ENCODE results near the gene PALS2.

PALS2 gene

DNA sequence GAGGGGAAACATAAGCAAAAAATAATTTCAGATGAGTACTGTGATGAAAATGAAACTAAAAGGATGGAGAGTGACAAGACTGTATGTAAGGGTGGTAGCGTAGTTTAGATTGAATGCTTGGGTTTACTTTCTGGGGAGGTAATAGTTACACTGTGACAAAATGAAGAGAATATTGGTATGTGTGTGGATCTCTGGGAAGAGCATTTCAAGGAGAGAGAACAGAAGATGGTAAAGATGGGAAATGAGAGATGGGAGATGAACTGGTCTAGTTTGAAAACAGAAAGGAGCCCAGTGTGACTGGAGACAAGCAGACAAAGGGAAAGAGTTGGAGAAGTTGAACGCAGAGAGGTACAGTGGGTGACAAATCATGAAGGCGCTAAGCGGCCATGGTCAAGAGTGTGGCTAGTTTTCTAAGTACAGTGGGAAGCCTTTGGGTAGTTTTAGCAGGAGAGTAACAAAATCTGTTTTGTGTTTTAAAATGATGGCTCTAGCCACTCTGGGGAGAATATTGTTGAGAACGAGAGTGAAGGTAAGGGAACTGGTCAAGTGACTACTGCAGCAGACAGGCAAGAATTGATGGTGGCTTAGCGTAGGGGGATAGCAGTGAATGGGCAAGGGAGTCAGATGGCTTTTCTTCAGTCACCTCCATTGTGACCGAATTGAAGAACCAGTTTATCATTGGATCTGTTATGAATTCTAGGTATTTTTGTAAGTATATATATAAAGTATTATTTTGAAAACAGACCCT lies 22.6 kb downstream of the PALS2 start:
- Histone ChIP-seq H3K36me3 (ENCODE audit: control insufficient read depth in 1 of 2, insufficient read depth in 2 of 2, low read length in 2 of 2) (no peaks in the 10 kb centered on the region), H3K9me3 (ENCODE audit: control insufficient read depth in 1 of 2, low read length in 2 of 2) (no peaks in the 10 kb centered on the region), H3K27ac (ENCODE audit: low read length) (no peak overlapping the region), H3K4me1 (ENCODE audit: control insufficient read depth in 1 of 2, insufficient read depth in 2 of 2, low read length in 2 of 2) (no peaks in the 10 kb centered on the region), H3K27me3 (ENCODE audit: low read depth, low read length) (no peaks in the 10 kb centered on the region), H3K4me3 (ENCODE audit: low read depth in 1 of 2, low read length in 2 of 2) (no peak overlapping the region)

DNA sequence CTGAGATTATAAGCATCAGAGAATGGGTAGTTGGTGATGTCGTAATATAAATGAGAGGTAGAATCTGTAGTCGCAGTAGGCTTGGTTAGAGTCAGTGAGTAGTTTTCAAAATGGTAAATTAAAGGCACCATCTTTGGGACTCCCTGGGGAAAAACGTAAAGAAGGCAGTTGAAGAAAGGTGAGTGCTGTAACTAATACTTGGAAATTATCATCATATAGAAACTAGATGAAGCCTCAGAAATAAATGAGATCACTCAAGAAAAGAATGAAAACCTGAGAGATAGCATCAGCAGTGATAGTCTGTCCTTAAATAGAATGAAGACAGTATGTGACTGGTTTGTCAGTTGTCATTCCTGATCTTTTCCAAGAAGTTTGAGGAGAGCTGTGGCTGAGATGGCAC lies 23.8 kb downstream of the PALS2 start:
- Histone ChIP-seq H3K27ac (ENCODE audit: low read length) (no peak overlapping the region), H3K4me3 (ENCODE audit: low read depth in 1 of 2, low read length in 2 of 2) (no peak overlapping the region)

DNA sequence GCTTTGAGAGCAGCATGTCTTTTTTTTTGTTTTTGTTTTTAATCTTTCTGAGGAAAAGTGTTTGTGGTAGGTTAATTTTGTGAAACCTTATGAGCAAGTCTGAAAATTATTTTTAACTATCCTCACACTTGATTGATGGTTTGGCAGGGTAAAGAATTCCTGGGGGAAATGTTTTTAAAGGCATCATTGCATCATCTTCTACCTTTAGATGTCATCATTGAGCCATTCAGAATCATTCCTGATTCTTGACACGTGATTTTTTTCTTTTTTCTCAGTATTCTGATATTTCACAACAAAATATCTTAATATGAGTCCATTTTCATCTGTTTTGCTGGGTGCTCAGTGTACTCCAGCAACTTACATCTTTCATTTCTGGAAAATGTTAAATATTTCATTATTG lies 28.3 kb downstream of the PALS2 start:
- no peaks in the 10 kb centered on the region for H3K9me3 ChIP-seq (ENCODE audit: control insufficient read depth in 1 of 2, low read length in 2 of 2)
- no peaks in the 10 kb centered on the region for H3K27me3 ChIP-seq (ENCODE audit: low read depth, low read length)
- no peaks in the 10 kb centered on the region for H3K4me1 ChIP-seq (ENCODE audit: control insufficient read depth in 1 of 2, insufficient read depth in 2 of 2, low read length in 2 of 2)
- no peak overlapping the region for H3K27ac ChIP-seq (ENCODE audit: low read length)
- no peaks in the 10 kb centered on the region for H3K36me3 ChIP-seq (ENCODE audit: control insufficient read depth in 1 of 2, insufficient read depth in 2 of 2, low read length in 2 of 2)
- H3K4me3 ChIP-seq (ENCODE audit: low read depth in 1 of 2, low read length in 2 of 2): no peak overlapping the region

More for the DNA sequence above, 23.8 kb downstream of the PALS2 start:
- Histone ChIP-seq H3K27me3 (ENCODE audit: low read depth, low read length) (no peaks in the 10 kb centered on the region), H3K9me3 (ENCODE audit: control insufficient read depth in 1 of 2, low read length in 2 of 2) (no peaks in the 10 kb centered on the region), H3K4me1 (ENCODE audit: control insufficient read depth in 1 of 2, insufficient read depth in 2 of 2, low read length in 2 of 2) (no peaks in the 10 kb centered on the region), H3K36me3 (ENCODE audit: control insufficient read depth in 1 of 2, insufficient read depth in 2 of 2, low read length in 2 of 2) (no peaks in the 10 kb centered on the region)

DNA sequence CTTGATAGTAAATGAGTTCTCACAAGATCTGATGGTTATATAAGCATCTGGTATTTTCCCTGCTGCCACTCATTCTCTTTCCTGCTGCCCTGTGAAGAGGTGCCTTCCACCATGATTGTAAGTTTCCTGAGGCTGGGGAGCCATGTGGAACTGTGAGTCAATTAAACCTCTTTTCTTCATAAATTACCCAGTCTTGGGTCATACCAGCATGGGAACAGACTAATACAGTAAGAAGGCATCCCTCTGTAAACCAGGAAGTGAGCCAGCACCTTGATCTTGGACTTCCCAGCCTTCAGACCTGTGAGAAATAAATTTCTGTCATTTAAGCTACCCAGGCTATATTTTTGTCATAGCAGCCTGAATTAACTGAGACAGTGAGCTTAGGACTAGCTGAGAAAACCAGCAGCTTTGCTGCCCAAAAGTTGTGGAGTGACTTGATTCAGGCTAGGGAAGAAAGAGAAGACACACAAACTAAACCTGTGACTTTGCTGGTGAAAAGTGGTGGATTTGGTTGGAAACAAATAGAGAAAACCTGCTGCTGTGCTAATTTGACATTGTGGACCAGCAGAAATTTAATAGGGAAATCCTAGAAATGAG lies 29.7 kb downstream of the PALS2 start:
- Histone ChIP-seq H3K36me3 (ENCODE audit: control insufficient read depth in 1 of 2, insufficient read depth in 2 of 2, low read length in 2 of 2) (no peaks in the 10 kb centered on the region), H3K9me3 (ENCODE audit: control insufficient read depth in 1 of 2, low read length in 2 of 2) (no peaks in the 10 kb centered on the region), H3K4me3 (ENCODE audit: low read depth in 1 of 2, low read length in 2 of 2) (no peak overlapping the region), H3K4me1 (ENCODE audit: control insufficient read depth in 1 of 2, insufficient read depth in 2 of 2, low read length in 2 of 2) (no peaks in the 10 kb centered on the region), H3K27me3 (ENCODE audit: low read depth, low read length) (no peaks in the 10 kb centered on the region), H3K27ac (ENCODE audit: low read length) (no peak overlapping the region)

DNA sequence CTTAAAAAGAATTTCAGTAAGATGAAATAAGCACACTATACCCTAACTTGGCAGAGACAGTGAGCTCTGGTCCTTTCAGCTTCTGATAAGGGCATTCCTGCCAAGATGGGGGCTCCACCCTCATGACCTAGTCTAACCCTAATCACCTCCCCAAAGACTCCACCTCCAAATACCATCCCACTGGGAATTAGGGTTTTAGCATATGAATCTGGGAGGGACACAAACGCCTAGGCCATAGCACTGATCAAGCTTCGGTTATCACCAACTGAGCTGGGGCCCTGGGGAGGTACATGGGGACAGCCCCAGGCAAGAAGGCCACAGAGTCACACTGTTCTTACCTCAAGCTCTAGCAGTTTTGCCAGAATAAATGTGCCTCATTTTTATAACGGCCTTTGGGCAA lies 31.4 kb downstream of the PALS2 start:
- no peak overlapping the region for H3K27ac ChIP-seq (ENCODE audit: low read length)
- no peaks in the 10 kb centered on the region for H3K9me3 ChIP-seq (ENCODE audit: control insufficient read depth in 1 of 2, low read length in 2 of 2)
- H3K4me1 ChIP-seq (ENCODE audit: control insufficient read depth in 1 of 2, insufficient read depth in 2 of 2, low read length in 2 of 2): no peaks in the 10 kb centered on the region
- H3K27me3 ChIP-seq (ENCODE audit: low read depth, low read length): no peaks in the 10 kb centered on the region
- H3K4me3 ChIP-seq (ENCODE audit: low read depth in 1 of 2, low read length in 2 of 2): no peak overlapping the region
- H3K36me3 ChIP-seq (ENCODE audit: control insufficient read depth in 1 of 2, insufficient read depth in 2 of 2, low read length in 2 of 2): no peaks in the 10 kb centered on the region

DNA sequence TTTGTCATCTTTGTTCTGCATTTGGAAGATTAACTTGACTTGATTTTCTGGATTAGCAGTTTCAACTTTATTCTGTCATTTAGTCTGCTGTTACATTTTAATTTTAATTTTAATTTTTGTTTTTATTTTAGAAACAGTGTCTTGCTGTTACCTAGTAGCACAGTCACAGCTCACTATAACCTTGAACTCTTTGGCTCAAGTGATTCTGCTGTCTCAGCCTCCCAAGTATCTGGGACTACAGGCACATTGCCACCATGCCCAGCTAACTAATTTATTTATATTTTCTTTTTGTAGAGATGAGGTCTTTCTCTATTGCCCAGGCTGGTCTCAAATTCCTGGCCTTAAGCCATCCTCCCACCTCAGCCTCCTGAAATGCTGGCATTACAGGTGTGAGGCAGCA lies 35.3 kb downstream of the PALS2 start:
- H3K4me1 ChIP-seq (ENCODE audit: control insufficient read depth in 1 of 2, insufficient read depth in 2 of 2, low read length in 2 of 2): no peaks in the 10 kb centered on the region
- no peaks in the 10 kb centered on the region for H3K27me3 ChIP-seq (ENCODE audit: low read depth, low read length)
- no peaks in the 10 kb centered on the region for H3K9me3 ChIP-seq (ENCODE audit: control insufficient read depth in 1 of 2, low read length in 2 of 2)
- no peaks in the 10 kb centered on the region for H3K36me3 ChIP-seq (ENCODE audit: control insufficient read depth in 1 of 2, insufficient read depth in 2 of 2, low read length in 2 of 2)
- no peak overlapping the region for H3K4me3 ChIP-seq (ENCODE audit: low read depth in 1 of 2, low read length in 2 of 2)
- H3K27ac ChIP-seq (ENCODE audit: low read length): no peak overlapping the region

DNA sequence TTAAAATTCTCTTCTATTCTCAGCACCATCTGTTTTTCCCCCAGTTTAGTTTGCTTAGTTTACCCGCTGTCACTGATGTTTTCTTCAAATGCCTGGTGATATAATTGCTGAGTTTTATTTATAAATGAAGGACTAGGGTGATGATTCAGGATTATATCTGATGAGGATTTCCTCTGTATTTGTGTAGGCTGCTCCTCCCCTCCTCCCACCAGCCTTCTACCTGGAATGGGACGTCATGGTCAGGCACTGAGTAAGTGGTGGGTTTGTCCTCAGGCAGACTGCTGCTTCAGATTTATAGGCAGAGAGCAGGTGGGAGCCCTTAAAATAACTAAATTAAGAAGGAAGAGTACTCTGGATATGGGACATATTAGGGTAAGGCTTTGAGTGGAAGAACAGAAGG lies 35.8 kb downstream of the PALS2 start:
- Histone ChIP-seq H3K4me3 (ENCODE audit: low read depth in 1 of 2, low read length in 2 of 2) (no peak overlapping the region), H3K4me1 (ENCODE audit: control insufficient read depth in 1 of 2, insufficient read depth in 2 of 2, low read length in 2 of 2) (no peaks in the 10 kb centered on the region), H3K27me3 (ENCODE audit: low read depth, low read length) (no peaks in the 10 kb centered on the region), H3K36me3 (ENCODE audit: control insufficient read depth in 1 of 2, insufficient read depth in 2 of 2, low read length in 2 of 2) (no peaks in the 10 kb centered on the region), H3K9me3 (ENCODE audit: control insufficient read depth in 1 of 2, low read length in 2 of 2) (no peaks in the 10 kb centered on the region), H3K27ac (ENCODE audit: low read length) (no peak overlapping the region)

DNA sequence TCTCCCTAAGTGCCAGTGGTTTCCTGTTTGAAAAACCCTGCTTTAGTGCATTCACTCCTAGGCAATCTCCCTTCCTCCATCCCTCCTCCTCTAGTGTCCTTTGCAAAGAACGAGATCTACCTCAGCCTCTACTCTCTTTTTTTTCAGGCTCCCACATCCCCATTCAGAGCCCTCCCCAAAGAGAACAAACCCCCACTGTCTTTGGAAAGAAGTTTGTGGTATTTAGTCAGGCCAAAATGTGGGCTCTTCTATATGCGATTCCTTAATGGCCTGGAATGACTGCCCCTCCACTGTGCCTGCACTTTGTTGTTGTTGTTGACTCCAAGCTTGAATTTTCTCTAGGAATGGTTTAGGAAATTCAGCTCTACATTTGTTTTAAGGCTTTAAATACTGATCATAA lies 36.3 kb downstream of the PALS2 start:
- no peaks in the 10 kb centered on the region for H3K27me3 ChIP-seq (ENCODE audit: low read depth, low read length)
- H3K4me1 ChIP-seq (ENCODE audit: control insufficient read depth in 1 of 2, insufficient read depth in 2 of 2, low read length in 2 of 2): no peaks in the 10 kb centered on the region
- H3K9me3 ChIP-seq (ENCODE audit: control insufficient read depth in 1 of 2, low read length in 2 of 2): no peaks in the 10 kb centered on the region
- no peak overlapping the region for H3K27ac ChIP-seq (ENCODE audit: low read length)
- no peaks in the 10 kb centered on the region for H3K36me3 ChIP-seq (ENCODE audit: control insufficient read depth in 1 of 2, insufficient read depth in 2 of 2, low read length in 2 of 2)
- H3K4me3 ChIP-seq (ENCODE audit: low read depth in 1 of 2, low read length in 2 of 2): no peak overlapping the region

DNA sequence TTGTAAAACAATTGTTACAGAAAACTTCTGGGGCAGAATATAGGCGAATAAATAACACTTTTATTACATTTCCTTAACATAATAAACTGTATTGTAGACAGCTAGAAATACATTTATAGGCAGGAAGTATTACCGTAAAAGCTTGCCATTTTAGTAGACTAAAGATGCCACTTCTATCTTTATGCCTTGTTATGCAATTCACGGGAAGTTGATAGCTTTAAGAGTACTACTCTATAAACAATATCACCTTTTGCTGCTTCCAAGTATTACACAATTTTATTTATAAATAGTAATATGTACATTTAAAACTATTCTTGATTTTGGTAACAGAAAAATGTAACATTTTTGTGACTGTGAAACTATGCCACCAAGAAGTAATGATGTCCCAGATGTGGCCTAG lies 37.9 kb downstream of the PALS2 start:
- no peak overlapping the region for H3K27ac ChIP-seq (ENCODE audit: low read length)
- H3K9me3 ChIP-seq (ENCODE audit: control insufficient read depth in 1 of 2, low read length in 2 of 2): peaks cover 0 to 5% of the 10 kb centered on the region in 2 donors
- no peaks in the 10 kb centered on the region for H3K4me1 ChIP-seq (ENCODE audit: control insufficient read depth in 1 of 2, insufficient read depth in 2 of 2, low read length in 2 of 2)
- H3K36me3 ChIP-seq (ENCODE audit: control insufficient read depth in 1 of 2, insufficient read depth in 2 of 2, low read length in 2 of 2): no peaks in the 10 kb centered on the region
- H3K27me3 ChIP-seq (ENCODE audit: low read depth, low read length): no peaks in the 10 kb centered on the region
- H3K4me3 ChIP-seq (ENCODE audit: low read depth in 1 of 2, low read length in 2 of 2): no peak overlapping the region

DNA sequence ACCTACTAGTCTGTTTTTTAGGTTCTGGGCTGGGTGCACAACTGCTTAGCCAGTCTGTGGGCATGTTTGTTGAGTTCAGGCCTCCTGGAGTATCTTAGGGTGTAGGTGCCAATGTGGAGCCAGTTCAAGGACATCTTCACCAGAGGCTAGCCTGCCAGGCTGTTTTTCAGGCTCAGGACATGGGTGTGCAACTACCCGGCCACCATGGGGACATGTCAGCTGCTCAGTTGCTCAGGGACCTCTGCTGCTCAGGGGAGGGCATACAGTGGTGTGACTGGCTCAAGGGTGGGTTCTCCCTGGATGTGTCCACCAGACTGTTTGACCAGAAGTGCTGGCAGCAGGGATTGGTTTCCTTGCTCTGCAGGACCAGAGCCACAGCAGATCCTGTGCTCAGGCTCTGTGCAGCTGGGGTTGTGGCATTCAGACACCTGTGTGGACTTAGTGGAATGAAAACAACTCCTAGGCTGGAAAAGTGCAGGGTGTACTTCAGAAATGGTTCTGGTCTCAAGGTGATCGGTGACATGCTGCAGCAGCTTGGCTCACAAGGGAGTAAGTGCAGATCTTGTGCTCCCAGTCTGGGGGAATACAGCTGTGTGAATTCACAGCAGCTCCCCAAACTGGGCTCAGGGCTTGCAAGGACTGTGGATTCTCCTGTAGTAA lies 44.8 kb downstream of the PALS2 start:
- Histone ChIP-seq H3K27me3 (ENCODE audit: low read depth, low read length) (no peaks in the 10 kb centered on the region), H3K36me3 (ENCODE audit: control insufficient read depth in 1 of 2, insufficient read depth in 2 of 2, low read length in 2 of 2) (no peaks in the 10 kb centered on the region), H3K9me3 (ENCODE audit: control insufficient read depth in 1 of 2, low read length in 2 of 2) (peaks cover 0 to 17% of the 10 kb centered on the region in 2 donors), H3K4me3 (ENCODE audit: low read depth in 1 of 2, low read length in 2 of 2) (no peak overlapping the region), H3K4me1 (ENCODE audit: control insufficient read depth in 1 of 2, insufficient read depth in 2 of 2, low read length in 2 of 2) (no peaks in the 10 kb centered on the region), H3K27ac (ENCODE audit: low read length) (no peak overlapping the region)

DNA sequence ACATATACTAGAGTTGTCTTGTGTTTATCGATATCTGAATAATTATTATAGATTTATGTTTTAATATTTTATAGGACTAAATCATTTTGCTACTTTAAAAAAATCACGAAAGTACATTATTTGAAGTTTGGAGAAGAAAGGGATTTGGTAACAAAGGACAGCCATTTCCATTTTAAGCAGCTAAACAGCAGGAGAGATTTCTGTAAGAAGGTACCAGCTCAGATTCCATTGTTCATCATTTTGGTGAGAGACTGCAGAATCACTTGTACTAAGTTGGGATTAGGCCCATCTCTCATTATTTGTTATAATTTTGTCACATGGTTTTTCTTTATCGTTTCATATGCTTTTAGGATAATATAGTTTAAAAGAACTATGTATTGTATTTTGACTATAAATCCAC lies 46.7 kb downstream of the PALS2 start:
- Histone ChIP-seq H3K4me3 (ENCODE audit: low read depth in 1 of 2, low read length in 2 of 2) (no peak overlapping the region), H3K9me3 (ENCODE audit: control insufficient read depth in 1 of 2, low read length in 2 of 2) (peaks cover 0 to 17% of the 10 kb centered on the region in 2 donors), H3K27me3 (ENCODE audit: low read depth, low read length) (no peaks in the 10 kb centered on the region), H3K4me1 (ENCODE audit: control insufficient read depth in 1 of 2, insufficient read depth in 2 of 2, low read length in 2 of 2) (no peaks in the 10 kb centered on the region), H3K36me3 (ENCODE audit: control insufficient read depth in 1 of 2, insufficient read depth in 2 of 2, low read length in 2 of 2) (no peaks in the 10 kb centered on the region), H3K27ac (ENCODE audit: low read length) (no peak overlapping the region)
